ENCODE results near the gene CIT.

The CIT gene

DNA sequence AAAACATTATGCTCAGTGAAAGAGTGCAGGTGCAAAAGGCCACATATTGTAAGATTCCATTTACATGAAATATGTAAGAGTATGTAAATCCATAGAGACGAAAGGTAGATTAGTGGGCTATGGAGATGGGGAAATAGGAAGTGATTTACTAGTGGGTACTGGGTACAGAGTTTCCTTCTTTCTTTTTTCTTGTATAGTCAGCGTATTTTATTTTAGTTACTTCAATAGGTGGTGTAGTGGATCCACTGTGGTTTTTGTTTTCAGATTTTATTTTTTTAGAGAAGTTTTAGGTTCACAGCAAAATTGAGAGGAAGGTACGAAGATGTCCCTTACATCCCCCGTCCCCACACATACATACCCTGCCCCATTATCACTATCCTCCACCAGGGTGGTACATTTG is 6.1 kb upstream of the CIT start:
- H3K36me3 Mint-ChIP-seq (ENCODE audit: low read depth) = no peaks in the 10 kb centered on the region
- H3K9me3 Mint-ChIP-seq = no peaks in the 10 kb centered on the region
- H3K4me3 Mint-ChIP-seq = no peak overlapping the region
- no peaks in the 10 kb centered on the region for H3K4me1 Mint-ChIP-seq
- ATAC-seq (no peak), DNase-seq (no peak)
- H3K27ac Mint-ChIP-seq = no peak overlapping the region
- H3K27me3 Mint-ChIP-seq = peaks cover 26% of the 10 kb centered on the region

DNA sequence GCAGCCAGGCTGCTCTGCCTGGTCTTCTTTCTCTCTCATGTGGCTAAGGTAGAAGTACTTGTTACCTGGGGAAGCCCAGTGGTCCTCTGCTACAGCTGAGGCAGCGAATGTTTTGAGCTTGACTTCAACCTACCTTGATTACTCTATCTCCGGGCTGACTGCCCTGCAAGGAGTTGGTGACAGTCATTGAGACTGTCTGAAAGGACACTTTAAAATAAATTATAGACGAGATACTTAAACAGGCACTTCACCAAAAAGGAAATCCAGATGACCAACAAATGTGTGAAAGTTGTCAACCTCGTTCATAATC is 474 bp upstream of the CIT start:
- Mint-ChIP-seq H3K4me3 (peak overlapping the region; percentile 95), H3K36me3 (ENCODE audit: low read depth) (peaks cover 6% of the 10 kb centered on the region), H3K27me3 (peaks cover 8% of the 10 kb centered on the region), H3K27ac (peak overlapping the region; percentile 82), H3K4me1 (peaks cover 16% of the 10 kb centered on the region), H3K9me3 (no peaks in the 10 kb centered on the region)
- DNase-seq = no peak
- no peak for ATAC-seq

DNA sequence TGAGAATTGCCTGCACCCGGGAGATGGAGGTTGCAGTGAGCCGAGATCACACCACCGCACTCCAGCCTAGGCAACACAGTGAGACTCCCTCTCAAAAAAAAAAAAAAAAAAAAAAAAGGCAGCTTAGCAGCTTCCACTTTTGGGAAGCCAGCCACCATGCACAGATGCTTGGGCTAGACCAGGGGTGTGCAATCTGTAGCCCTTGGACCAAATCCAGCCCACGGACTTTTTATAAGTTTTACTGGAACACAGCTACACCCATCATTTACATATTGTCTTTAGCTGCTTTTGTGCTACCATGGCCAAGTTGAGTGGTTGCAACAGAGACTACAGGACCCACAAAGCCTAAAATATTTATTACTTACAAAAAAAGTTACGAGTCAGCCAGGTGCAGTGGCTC is 6.7 kb downstream of the CIT start:
- Mint-ChIP-seq H3K27me3 (no peaks in the 10 kb centered on the region), H3K9me3 (no peaks in the 10 kb centered on the region), H3K36me3 (ENCODE audit: low read depth) (peaks cover 18% of the 10 kb centered on the region), H3K27ac (no peak overlapping the region), H3K4me3 (no peak overlapping the region), H3K4me1 (no peaks in the 10 kb centered on the region)
- ATAC-seq (no peak), DNase-seq (no peak)

DNA sequence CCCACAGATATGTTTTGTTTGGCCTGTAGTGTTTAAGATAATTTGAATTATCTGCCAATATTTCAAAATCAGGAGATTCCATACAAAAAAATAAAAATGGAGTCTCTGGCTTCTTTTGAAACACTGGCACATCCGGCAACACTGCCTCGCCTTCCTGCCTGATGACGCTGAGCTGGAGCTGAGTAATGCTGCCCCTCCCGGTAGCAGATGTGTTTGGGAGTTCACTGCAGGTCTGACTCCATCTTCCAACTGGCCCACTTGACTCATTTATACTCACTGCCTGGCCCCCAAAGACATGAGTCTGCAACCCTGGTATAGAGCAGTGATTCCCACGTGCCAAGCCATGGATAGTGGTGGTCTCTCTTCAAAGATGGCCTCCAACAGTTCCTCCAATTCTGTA is 7.4 kb downstream of the CIT start:
- no peaks in the 10 kb centered on the region for H3K4me1 Mint-ChIP-seq
- no peaks in the 10 kb centered on the region for H3K27me3 Mint-ChIP-seq
- ATAC-seq (no peak), DNase-seq (no peak)
- H3K9me3 Mint-ChIP-seq = no peaks in the 10 kb centered on the region
- H3K27ac Mint-ChIP-seq = no peak overlapping the region
- H3K4me3 Mint-ChIP-seq = no peak overlapping the region
- peaks cover 23% of the 10 kb centered on the region for H3K36me3 Mint-ChIP-seq (ENCODE audit: low read depth)

DNA sequence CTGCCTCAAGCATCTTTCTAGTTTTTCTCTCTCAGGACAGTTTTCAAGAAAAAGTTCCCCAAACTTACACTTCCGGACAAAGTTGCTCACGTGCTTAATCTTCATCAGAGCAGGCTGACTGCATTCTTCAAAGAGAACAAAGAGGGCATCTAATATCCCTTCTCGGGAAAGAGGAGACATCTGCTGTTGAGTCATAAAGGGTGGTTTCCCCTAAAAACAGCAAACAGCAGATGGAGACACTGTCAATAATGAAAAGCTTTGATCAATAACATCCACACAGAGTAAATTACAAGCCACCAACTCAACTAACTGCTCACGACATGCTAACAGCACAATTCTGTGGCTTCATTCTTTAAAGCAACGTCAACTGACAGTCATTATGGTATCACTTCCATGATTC is 8.1 kb downstream of the CIT start:
- Mint-ChIP-seq H3K36me3 (ENCODE audit: low read depth) (peaks cover 24% of the 10 kb centered on the region), H3K4me1 (no peaks in the 10 kb centered on the region), H3K27ac (no peak overlapping the region), H3K4me3 (no peak overlapping the region), H3K9me3 (no peaks in the 10 kb centered on the region), H3K27me3 (no peaks in the 10 kb centered on the region)
- DNase-seq = no peak
- ATAC-seq = no peak

DNA sequence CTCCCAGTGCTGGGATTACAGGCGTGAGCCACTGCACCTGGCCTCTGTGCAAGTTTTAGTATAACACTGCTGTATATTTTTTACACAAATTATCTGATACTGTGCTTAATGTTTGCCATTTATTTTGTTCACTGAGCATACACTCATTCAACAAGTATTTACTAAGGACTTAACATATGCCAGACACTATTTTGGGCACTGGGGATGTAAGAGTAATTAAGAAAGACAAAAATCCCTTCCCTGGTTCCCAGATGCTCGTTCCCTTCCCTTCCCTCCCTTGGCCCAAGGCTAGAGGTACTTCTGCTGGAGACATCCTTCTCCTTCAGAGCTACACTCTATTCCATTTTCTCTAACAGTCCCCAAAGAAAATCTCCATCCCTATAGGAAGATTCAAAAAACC is 12.5 kb downstream of the CIT start:
- Mint-ChIP-seq H3K4me1 (no peaks in the 10 kb centered on the region), H3K27me3 (no peaks in the 10 kb centered on the region), H3K4me3 (no peak overlapping the region), H3K27ac (no peak overlapping the region), H3K9me3 (no peaks in the 10 kb centered on the region), H3K36me3 (ENCODE audit: low read depth) (peaks cover 19% of the 10 kb centered on the region)
- no peak for DNase-seq
- ATAC-seq = no peak

DNA sequence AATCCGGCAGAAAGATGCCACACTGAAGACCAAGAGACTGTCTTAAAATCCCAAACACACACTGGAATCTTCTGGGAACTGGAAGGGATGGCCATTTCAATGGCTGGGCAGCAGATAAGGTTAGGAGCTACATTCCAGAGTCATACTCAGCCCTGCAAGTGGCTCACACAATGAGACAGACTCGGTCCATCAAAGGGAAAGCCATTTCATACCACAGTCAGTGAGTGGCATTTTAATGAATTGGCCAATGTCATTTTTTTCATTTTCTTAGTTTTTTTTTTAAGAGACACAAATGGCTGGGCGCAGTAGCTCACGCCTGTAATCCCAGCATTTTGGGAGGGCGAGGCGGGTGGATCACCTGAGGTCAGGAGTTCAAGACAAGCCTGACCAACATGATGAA is 17.9 kb downstream of the CIT start:
- Mint-ChIP-seq H3K4me1 (peaks cover 7% of the 10 kb centered on the region), H3K27me3 (no peaks in the 10 kb centered on the region), H3K27ac (no peak overlapping the region), H3K36me3 (ENCODE audit: low read depth) (peaks cover 21% of the 10 kb centered on the region), H3K9me3 (no peaks in the 10 kb centered on the region), H3K4me3 (no peak overlapping the region)
- DNase-seq (no peak), ATAC-seq (no peak)

DNA sequence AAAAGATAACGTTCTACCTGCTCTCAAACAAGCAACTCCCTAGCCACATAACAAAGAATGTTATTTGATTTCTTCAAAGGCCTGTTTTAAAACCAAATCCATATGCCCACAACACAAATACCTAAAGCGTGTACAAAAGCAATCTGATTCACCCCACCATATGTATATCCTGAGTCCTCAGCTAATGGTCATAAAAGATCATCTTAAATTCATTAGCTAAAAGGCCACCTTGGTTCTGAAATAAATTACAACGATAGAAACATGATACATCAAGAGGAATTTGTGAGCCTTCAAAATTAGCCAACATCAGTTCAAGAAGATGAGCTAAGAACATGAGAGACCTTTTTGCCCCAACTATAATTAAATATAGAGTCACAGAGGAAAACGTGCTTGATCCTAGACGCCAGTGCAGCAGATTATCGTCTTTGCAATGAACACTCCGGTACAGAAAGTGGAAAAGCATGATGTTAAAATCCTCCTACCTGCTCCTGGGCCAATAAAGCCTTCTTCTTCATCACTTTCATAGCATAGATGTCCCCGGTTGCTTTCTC is 20.0 kb downstream of the CIT start:
- DNase-seq (no peak), ATAC-seq (no peak)
- no peak overlapping the region for H3K4me3 Mint-ChIP-seq
- no peaks in the 10 kb centered on the region for H3K9me3 Mint-ChIP-seq
- H3K36me3 Mint-ChIP-seq (ENCODE audit: low read depth) = peaks cover 21% of the 10 kb centered on the region
- no peak overlapping the region for H3K27ac Mint-ChIP-seq
- H3K4me1 Mint-ChIP-seq = peaks cover 7% of the 10 kb centered on the region
- no peaks in the 10 kb centered on the region for H3K27me3 Mint-ChIP-seq

DNA sequence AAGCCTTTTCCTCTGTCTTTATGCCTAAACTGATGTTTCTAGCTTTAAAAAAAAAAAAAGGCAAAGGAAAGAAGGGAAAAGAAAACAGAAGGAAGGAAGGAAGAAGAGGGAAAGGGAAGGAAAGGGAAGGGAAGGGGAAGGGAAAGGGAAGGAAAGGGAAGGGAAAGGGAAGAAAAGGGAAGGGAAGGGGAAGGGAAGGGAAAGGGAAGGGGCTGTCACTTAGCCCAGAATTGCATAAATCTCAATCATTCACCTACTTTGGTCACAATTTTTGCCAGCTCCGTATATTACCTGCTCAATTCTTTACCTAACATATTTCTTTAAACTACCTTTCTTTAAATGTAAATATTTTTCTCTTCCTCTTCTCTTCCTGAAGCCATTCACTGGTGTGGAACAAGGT is 26.8 kb downstream of the CIT start:
- Mint-ChIP-seq H3K36me3 (ENCODE audit: low read depth) (peaks cover 20% of the 10 kb centered on the region), H3K27ac (no peak overlapping the region), H3K27me3 (no peaks in the 10 kb centered on the region), H3K4me3 (no peak overlapping the region), H3K9me3 (no peaks in the 10 kb centered on the region), H3K4me1 (no peaks in the 10 kb centered on the region)
- DNase-seq (no peak), ATAC-seq (no peak)

DNA sequence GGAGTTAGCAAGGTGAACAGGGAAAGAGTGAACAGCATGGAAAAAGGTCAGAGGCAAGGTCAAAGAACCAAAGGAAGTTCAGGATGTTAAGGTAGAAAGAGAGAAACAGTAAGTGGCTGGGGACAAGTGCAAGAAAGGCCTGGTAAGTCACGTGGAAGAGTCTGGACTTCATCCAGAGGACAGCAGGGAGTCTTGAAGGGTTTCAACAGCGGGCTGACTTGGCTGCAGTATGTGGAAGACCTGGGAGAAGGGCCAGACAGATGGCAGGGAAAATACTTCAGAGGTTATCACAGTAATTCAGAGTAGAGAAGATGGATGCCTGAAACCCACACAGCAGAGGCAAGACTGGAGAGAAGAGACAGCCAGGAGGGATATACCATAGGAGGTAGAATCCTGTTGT is 34.0 kb downstream of the CIT start:
- H3K9me3 Mint-ChIP-seq = peaks cover 8% of the 10 kb centered on the region
- no peaks in the 10 kb centered on the region for H3K4me1 Mint-ChIP-seq
- H3K27me3 Mint-ChIP-seq = no peaks in the 10 kb centered on the region
- H3K4me3 Mint-ChIP-seq = no peak overlapping the region
- no peak overlapping the region for H3K27ac Mint-ChIP-seq
- no peak for DNase-seq
- H3K36me3 Mint-ChIP-seq (ENCODE audit: low read depth) = peaks cover 27% of the 10 kb centered on the region
- no peak for ATAC-seq

DNA sequence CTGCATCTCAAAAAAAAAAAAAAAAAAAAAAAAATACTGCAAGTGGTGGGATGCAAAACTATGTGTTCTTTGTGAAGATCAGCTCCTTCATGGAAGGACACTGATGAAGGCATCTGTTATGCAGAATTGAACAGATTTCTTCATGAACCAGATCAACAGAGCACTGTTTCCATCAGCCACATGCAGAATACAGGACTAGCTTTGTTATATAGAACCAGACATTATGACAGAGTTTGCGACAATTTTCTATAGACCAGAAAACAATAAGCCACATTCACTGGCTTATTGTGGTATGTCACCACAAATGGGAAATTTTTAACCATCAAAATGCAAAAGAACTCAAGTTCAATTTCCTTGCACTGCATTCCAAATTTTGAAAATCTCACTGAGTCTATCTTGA is 34.7 kb downstream of the CIT start:
- Mint-ChIP-seq H3K36me3 (ENCODE audit: low read depth) (peaks cover 27% of the 10 kb centered on the region), H3K4me3 (no peak overlapping the region), H3K9me3 (peaks cover 8% of the 10 kb centered on the region), H3K27ac (no peak overlapping the region), H3K4me1 (no peaks in the 10 kb centered on the region), H3K27me3 (no peaks in the 10 kb centered on the region)
- DNase-seq = no peak
- no peak for ATAC-seq

DNA sequence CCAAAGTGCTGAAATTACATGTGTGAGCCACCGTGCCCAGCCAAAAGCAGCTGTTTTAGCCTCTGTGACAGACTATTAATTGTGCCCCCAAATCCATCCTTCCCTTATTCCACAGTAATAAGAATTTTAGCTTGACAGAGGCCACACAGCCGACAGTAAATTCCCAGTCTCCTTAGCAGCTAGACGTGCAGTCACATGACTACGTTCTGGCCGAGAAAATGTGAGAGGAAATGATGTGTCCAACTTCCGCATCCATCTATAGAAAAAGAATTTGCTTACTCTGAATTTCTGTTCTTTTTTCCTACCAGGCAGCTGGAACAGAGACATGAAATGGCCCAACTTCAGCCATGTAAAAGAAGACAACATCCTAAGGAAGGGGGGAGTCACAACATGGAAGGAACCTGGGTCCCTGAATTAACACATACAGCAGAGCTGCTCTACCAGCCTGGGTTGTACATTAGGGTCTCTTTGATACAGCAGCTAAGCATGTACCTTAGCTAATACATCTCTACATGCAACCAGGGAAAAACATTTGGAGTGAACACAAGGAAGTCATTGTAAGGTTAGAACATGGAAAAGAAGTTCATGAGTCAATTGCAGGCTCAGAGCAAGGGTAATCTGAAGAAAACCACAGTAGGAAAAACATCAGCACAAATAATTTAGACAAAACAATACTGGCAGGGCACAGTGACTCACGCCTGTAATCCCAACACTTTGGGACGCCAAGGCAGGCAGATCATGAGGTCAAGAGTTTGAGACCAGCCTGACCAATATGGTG is 35.5 kb downstream of the CIT start:
- DNase-seq (no peak), ATAC-seq (no peak)
- Mint-ChIP-seq H3K27ac (no peak overlapping the region), H3K4me3 (no peak overlapping the region), H3K27me3 (no peaks in the 10 kb centered on the region), H3K9me3 (peaks cover 8% of the 10 kb centered on the region), H3K4me1 (no peaks in the 10 kb centered on the region), H3K36me3 (ENCODE audit: low read depth) (peaks cover 27% of the 10 kb centered on the region)

DNA sequence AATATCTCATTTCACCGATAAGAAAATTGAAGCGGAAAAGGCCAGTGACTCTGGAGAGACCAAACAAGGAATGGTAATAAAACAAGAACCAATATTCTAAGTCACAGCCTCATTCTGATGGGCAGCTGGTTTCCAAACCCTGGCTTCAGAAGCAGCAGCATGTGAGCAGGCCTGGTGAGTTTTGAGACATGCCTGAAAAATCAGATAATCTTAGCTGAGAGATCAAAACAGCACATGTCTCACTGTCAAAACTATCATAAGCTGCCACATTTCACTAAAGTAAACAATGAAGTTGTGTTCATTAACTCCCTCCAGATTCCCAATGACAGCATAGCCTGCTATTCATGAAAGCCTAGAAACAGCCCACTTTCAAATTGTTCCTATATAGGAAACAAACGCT is 36.5 kb downstream of the CIT start:
- H3K4me3 Mint-ChIP-seq = no peak overlapping the region
- H3K4me1 Mint-ChIP-seq = no peaks in the 10 kb centered on the region
- peaks cover 8% of the 10 kb centered on the region for H3K9me3 Mint-ChIP-seq
- no peaks in the 10 kb centered on the region for H3K27me3 Mint-ChIP-seq
- ATAC-seq (no peak), DNase-seq (no peak)
- H3K36me3 Mint-ChIP-seq (ENCODE audit: low read depth) = peaks cover 19% of the 10 kb centered on the region
- H3K27ac Mint-ChIP-seq = no peak overlapping the region

DNA sequence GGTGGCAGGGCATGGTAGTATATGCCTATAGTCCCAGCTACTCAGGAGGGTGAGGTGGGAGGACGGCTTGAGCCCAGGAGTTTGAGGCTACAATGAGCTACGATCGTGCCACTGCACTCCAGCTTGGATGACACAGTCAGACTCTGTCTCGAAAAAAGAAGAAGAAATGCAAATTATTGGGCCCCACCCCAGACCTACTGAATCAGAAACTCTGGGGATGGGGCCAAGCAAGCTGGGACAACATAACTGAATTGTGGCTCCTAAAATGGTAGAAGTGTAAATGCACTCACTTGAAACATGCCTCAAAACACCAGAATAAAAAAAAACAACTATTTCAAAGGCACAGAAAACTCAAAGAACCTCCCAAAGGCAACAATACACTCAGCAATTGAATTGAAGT is 37.0 kb downstream of the CIT start:
- Mint-ChIP-seq H3K27ac (no peak overlapping the region), H3K4me3 (no peak overlapping the region), H3K36me3 (ENCODE audit: low read depth) (peaks cover 19% of the 10 kb centered on the region), H3K9me3 (peaks cover 8% of the 10 kb centered on the region), H3K4me1 (no peaks in the 10 kb centered on the region), H3K27me3 (no peaks in the 10 kb centered on the region)
- DNase-seq = no peak
- no peak for ATAC-seq

DNA sequence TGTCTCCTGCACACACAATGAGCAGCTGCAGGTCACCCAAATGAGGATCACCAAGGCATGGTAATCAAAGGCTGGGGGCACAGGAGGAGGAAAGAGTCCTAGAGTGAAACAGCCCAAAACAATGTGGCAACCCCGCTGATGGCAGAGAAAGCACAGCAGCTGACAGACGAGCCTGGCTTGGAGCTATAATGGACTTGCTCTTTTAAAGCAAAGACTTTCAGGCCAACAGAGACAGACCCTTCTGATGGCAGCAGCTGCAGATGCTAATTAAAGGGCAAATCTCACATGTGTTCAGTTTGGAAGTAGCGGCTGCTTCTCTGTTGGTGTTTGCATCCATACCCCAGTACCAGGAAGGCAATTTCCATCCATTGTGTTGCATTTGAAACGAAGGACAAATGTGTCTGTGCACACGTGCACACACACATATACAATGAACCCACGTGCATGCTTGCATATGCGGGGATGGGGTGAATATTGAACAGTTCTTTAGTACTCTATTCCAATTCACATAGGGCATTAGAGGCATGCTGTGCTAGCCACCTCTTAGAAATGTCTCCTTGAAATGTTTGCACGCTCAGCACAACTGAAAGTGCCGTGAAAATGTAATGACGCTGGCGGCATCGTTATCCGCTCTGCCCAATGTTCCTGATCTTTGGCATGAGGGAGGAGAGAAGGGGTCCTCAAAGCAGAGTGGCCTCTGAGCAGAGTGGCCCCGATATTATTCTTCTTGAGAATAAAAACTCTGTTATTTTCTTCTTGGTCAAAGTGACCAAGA is 38.1 kb downstream of the CIT start:
- H3K4me3 Mint-ChIP-seq = no peak overlapping the region
- H3K4me1 Mint-ChIP-seq = no peaks in the 10 kb centered on the region
- H3K36me3 Mint-ChIP-seq (ENCODE audit: low read depth) = peaks cover 15% of the 10 kb centered on the region
- DNase-seq (no peak), ATAC-seq (no peak)
- H3K27me3 Mint-ChIP-seq = no peaks in the 10 kb centered on the region
- peaks cover 8% of the 10 kb centered on the region for H3K9me3 Mint-ChIP-seq
- no peak overlapping the region for H3K27ac Mint-ChIP-seq

All from activated naive CD8-positive, alpha-beta T cell treated with anti-CD3 and anti-CD28 coated beads, Interleukin-2, amount 50 U/mL, for 24 hours (primary cell).